ENCODE results near the gene PTPRN.

Gene PTPRN

DNA sequence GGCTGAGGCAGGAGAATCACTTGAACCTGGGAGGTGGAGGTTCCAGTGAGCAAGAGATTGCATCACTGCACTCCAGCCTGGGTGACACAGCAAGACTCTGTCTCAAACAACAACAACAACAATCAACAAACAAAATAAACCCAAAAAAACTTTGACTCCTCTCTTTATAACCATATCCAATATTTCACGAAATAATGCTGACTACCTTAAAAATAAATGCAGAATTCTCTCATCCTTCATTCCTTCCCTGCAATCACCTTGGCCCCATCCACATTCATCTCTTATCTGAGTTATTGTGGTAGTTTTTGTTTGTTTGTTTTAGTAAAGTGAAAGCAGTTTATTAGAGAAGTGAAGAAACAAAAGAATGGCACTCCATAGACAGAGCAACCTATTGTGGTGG lies 3.2 kb downstream of the PTPRN start:
- Histone ChIP-seq H3K14ac (ENCODE audit: low read length) (no peak overlapping the region), H3K23ac (ENCODE audit: low read depth, low read length, poor library complexity) (no peak overlapping the region), H3K9ac (ENCODE audit: low read depth, low read length, poor library complexity) (no peak overlapping the region), H3K27ac (replicated peaks; ENCODE audit: low read length) (no peak overlapping the region), H3K79me1 (ENCODE audit: low read depth, low read length) (no peaks in the 10 kb centered on the region), H3K4me1 (ENCODE audit: control insufficient read depth in 2 of 2, insufficient read depth in 1 of 2, low read depth in 1 of 2, low read length in 2 of 2) (peaks cover 14 to 16% of the 10 kb centered on the region in 2 donors), H3K27me3 (ENCODE audit: control insufficient read depth in 3 of 3, insufficient read depth in 3 of 3, low read depth in 1 of 3, low read length in 3 of 3) (peaks cover 0 to 54% (median 28%) of the 10 kb centered on the region in 3 experiments), H2AFZ (ENCODE audit: low read length) (no peak overlapping the region), H4K91ac (ENCODE audit: low read depth, low read length, poor library complexity) (no peak overlapping the region), H2BK5ac (ENCODE audit: low read length) (no peak overlapping the region), H2BK120ac (ENCODE audit: low read depth, low read length) (no peak overlapping the region), H3K4me2 (ENCODE audit: insufficient read depth, low read length, poor library complexity, severe bottlenecking) (no peak overlapping the region), H2AK5ac (ENCODE audit: low read depth, low read length) (no peak overlapping the region), H3K4ac (ENCODE audit: low read length) (no peak overlapping the region), H3K36me3 (replicated peaks in 1 of 2; ENCODE audit: control insufficient read depth in 2 of 2, insufficient read depth in 2 of 2, low read length in 2 of 2) (no peaks in the 10 kb centered on the region), H3K9me3 (replicated peaks in 1 of 2; ENCODE audit: control insufficient read depth in 2 of 2, insufficient read depth in 1 of 2, low read depth in 1 of 2, low read length in 2 of 2) (no peaks in the 10 kb centered on the region), H2BK15ac (ENCODE audit: low read length) (no peak overlapping the region), H4K8ac (ENCODE audit: low read depth, low read length) (no peak overlapping the region), H2BK12ac (ENCODE audit: low read length) (no peak overlapping the region), H3K4me3 (ENCODE audit: low read length in 2 of 2) (no peak overlapping the region), H3K18ac (ENCODE audit: low read length) (no peak overlapping the region)
- WGBS, 2 donors (ENCODE audit: extremely low coverage in 2 of 2, insufficient read length in 2 of 2, insufficient replicate concordance in 1 of 2), result 100% methylated on average over 1 of the region's 1 CpG
- no peak for DNase-seq (ENCODE audit: low spot score)

DNA sequence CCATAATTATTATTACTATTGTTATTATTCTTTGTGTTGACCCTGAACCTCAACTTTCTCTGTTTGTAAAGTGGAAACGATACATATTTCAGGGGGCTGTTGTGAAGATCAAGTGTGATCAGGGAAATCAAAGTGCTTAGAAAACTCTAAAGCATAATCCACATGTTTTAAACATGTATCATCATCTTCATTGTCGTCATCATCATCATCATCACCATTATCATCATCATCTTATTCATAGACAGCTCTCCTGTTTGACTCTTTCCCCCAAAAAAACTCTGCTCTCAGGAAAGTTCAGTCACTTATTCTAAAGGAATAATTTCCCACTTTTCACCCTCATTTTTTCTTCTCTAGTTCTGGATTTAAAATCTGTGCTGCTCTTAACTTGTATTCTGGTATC lies 5.0 kb downstream of the PTPRN start:
- Histone ChIP-seq H3K9ac (ENCODE audit: low read depth, low read length, poor library complexity) (no peak overlapping the region), H2BK5ac (ENCODE audit: low read length) (no peak overlapping the region), H2BK12ac (ENCODE audit: low read length) (no peak overlapping the region), H3K23ac (ENCODE audit: low read depth, low read length, poor library complexity) (no peak overlapping the region), H2BK120ac (ENCODE audit: low read depth, low read length) (no peak overlapping the region), H3K27ac (replicated peaks; ENCODE audit: low read length) (no peak overlapping the region), H3K36me3 (replicated peaks in 1 of 2; ENCODE audit: control insufficient read depth in 2 of 2, insufficient read depth in 2 of 2, low read length in 2 of 2) (no peaks in the 10 kb centered on the region), H4K8ac (ENCODE audit: low read depth, low read length) (no peak overlapping the region), H3K79me1 (ENCODE audit: low read depth, low read length) (no peaks in the 10 kb centered on the region), H3K4me2 (ENCODE audit: insufficient read depth, low read length, poor library complexity, severe bottlenecking) (no peak overlapping the region), H2BK15ac (ENCODE audit: low read length) (no peak overlapping the region), H3K4ac (ENCODE audit: low read length) (no peak overlapping the region), H3K27me3 (ENCODE audit: control insufficient read depth in 3 of 3, insufficient read depth in 3 of 3, low read depth in 1 of 3, low read length in 3 of 3) (peaks cover 0 to 47% (median 16%) of the 10 kb centered on the region in 3 experiments), H2AFZ (ENCODE audit: low read length) (no peak overlapping the region), H4K91ac (ENCODE audit: low read depth, low read length, poor library complexity) (no peak overlapping the region), H3K18ac (ENCODE audit: low read length) (no peak overlapping the region), H3K4me3 (ENCODE audit: low read length in 2 of 2) (no peak overlapping the region), H2AK5ac (ENCODE audit: low read depth, low read length) (no peak overlapping the region), H3K14ac (ENCODE audit: low read length) (no peak overlapping the region), H3K4me1 (ENCODE audit: control insufficient read depth in 2 of 2, insufficient read depth in 1 of 2, low read depth in 1 of 2, low read length in 2 of 2) (peaks cover 25 to 28% of the 10 kb centered on the region in 2 donors), H3K9me3 (replicated peaks in 1 of 2; ENCODE audit: control insufficient read depth in 2 of 2, insufficient read depth in 1 of 2, low read depth in 1 of 2, low read length in 2 of 2) (no peaks in the 10 kb centered on the region)
- WGBS, 2 donors (ENCODE audit: extremely low coverage in 2 of 2, insufficient read length in 2 of 2, insufficient replicate concordance in 1 of 2), result no CpG with 5 or more reads among the region's 2 CpGs
- DNase-seq (ENCODE audit: low spot score), result no peak

DNA sequence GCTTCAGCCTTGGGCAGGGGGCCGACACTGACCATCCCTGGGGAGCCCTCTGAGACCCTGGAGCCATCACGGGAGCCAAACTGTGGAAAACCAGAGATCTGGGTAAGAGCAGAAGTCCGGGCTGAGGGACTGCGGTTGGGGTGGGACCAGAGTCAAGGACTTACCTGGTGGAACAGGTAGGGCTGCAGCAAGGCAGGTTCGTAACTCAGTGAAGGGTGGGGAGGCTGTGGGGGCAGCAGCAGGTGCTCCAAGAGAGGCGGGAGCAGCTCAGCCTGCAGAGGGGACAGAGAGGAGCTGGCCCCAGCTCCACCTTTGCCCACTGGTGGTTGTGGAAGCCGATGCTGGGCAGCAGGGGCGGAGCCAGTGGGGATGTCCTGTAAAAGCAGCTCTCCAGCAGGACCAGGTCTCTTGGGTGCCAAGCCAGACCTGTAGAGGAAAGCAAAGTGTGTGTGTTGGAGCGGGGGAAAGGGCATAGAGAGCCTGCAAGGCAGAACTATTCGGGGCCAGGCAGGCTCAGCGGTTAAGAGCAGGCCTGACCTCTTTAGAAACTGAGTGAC lies 6.7 kb downstream of the PTPRN start:
- WGBS, 2 donors (ENCODE audit: extremely low coverage in 2 of 2, insufficient read length in 2 of 2, insufficient replicate concordance in 1 of 2), result no CpG with 5 or more reads among the region's 11 CpGs
- Histone ChIP-seq H3K4me3 (ENCODE audit: low read length in 2 of 2) (no peak overlapping the region), H4K91ac (ENCODE audit: low read depth, low read length, poor library complexity) (no peak overlapping the region), H3K9me3 (replicated peaks in 1 of 2; ENCODE audit: control insufficient read depth in 2 of 2, insufficient read depth in 1 of 2, low read depth in 1 of 2, low read length in 2 of 2) (no peaks in the 10 kb centered on the region), H3K4me2 (ENCODE audit: insufficient read depth, low read length, poor library complexity, severe bottlenecking) (no peak overlapping the region), H3K27ac (replicated peaks; ENCODE audit: low read length) (no peak overlapping the region), H3K4ac (ENCODE audit: low read length) (no peak overlapping the region), H3K4me1 (ENCODE audit: control insufficient read depth in 2 of 2, insufficient read depth in 1 of 2, low read depth in 1 of 2, low read length in 2 of 2) (peaks cover 24 to 26% of the 10 kb centered on the region in 2 donors), H2BK5ac (ENCODE audit: low read length) (no peak overlapping the region), H2BK120ac (ENCODE audit: low read depth, low read length) (no peak overlapping the region), H3K79me1 (ENCODE audit: low read depth, low read length) (no peaks in the 10 kb centered on the region), H2BK12ac (ENCODE audit: low read length) (no peak overlapping the region), H3K23ac (ENCODE audit: low read depth, low read length, poor library complexity) (no peak overlapping the region), H3K9ac (ENCODE audit: low read depth, low read length, poor library complexity) (peak overlapping the region; percentile 26), H2BK15ac (ENCODE audit: low read length) (no peak overlapping the region), H2AK5ac (ENCODE audit: low read depth, low read length) (no peak overlapping the region), H3K36me3 (replicated peaks in 1 of 2; ENCODE audit: control insufficient read depth in 2 of 2, insufficient read depth in 2 of 2, low read length in 2 of 2) (no peaks in the 10 kb centered on the region), H4K8ac (ENCODE audit: low read depth, low read length) (no peak overlapping the region), H2AFZ (ENCODE audit: low read length) (no peak overlapping the region), H3K27me3 (ENCODE audit: control insufficient read depth in 3 of 3, insufficient read depth in 3 of 3, low read depth in 1 of 3, low read length in 3 of 3) (peaks cover 0 to 43% (median 4%) of the 10 kb centered on the region in 3 experiments), H3K14ac (ENCODE audit: low read length) (no peak overlapping the region), H3K18ac (ENCODE audit: low read length) (peak overlapping the region; percentile 73)
- DNase-seq (ENCODE audit: low spot score), result no peak

DNA sequence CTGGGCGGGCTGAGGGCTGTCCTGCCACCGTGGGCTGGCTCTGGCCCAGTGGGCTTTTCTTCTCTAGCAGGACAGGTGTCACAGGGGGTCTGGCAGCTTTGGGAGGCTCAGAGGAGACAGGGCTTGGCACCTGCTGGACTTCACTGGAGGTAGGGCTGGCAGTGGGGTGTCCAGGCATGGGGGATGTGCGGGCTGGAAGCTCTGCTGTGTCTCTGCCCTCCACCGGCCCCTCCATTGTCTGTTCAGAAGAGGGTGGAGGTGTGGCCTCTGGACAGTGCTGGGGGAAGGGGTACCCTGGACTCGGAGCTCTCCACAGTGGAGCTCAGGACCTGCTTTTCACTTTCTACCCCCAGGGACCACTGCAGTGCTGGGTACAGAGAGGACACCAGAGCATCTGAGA lies 9.2 kb downstream of the PTPRN start:
- Histone ChIP-seq H3K18ac (ENCODE audit: low read length) (peak overlapping the region; percentile 82), H3K27ac (replicated peaks; ENCODE audit: low read length) (no peak overlapping the region), H3K79me1 (ENCODE audit: low read depth, low read length) (no peaks in the 10 kb centered on the region), H3K4ac (ENCODE audit: low read length) (no peak overlapping the region), H3K9me3 (replicated peaks in 1 of 2; ENCODE audit: control insufficient read depth in 2 of 2, insufficient read depth in 1 of 2, low read depth in 1 of 2, low read length in 2 of 2) (no peaks in the 10 kb centered on the region), H2BK5ac (ENCODE audit: low read length) (no peak overlapping the region), H2AFZ (ENCODE audit: low read length) (peak overlapping the region; percentile 80), H3K14ac (ENCODE audit: low read length) (no peak overlapping the region), H2BK12ac (ENCODE audit: low read length) (no peak overlapping the region), H3K4me2 (ENCODE audit: insufficient read depth, low read length, poor library complexity, severe bottlenecking) (peak overlapping the region; percentile 24), H3K4me3 (ENCODE audit: low read length in 2 of 2) (peak overlapping the region in 1 of 2 donors; percentile 25), H3K36me3 (replicated peaks in 1 of 2; ENCODE audit: control insufficient read depth in 2 of 2, insufficient read depth in 2 of 2, low read length in 2 of 2) (no peaks in the 10 kb centered on the region), H3K23ac (ENCODE audit: low read depth, low read length, poor library complexity) (no peak overlapping the region), H3K27me3 (ENCODE audit: control insufficient read depth in 3 of 3, insufficient read depth in 3 of 3, low read depth in 1 of 3, low read length in 3 of 3) (peaks cover 0 to 36% (median 0%) of the 10 kb centered on the region in 3 experiments), H2AK5ac (ENCODE audit: low read depth, low read length) (peak overlapping the region; percentile 58), H4K91ac (ENCODE audit: low read depth, low read length, poor library complexity) (no peak overlapping the region), H2BK120ac (ENCODE audit: low read depth, low read length) (peak overlapping the region; percentile 24), H4K8ac (ENCODE audit: low read depth, low read length) (no peak overlapping the region), H2BK15ac (ENCODE audit: low read length) (peak overlapping the region; percentile 95), H3K9ac (ENCODE audit: low read depth, low read length, poor library complexity) (peak overlapping the region; percentile 53), H3K4me1 (ENCODE audit: control insufficient read depth in 2 of 2, insufficient read depth in 1 of 2, low read depth in 1 of 2, low read length in 2 of 2) (peaks cover 24 to 28% of the 10 kb centered on the region in 2 donors)
- no CpG with 5 or more reads among the region's 5 CpGs for WGBS, 2 donors (ENCODE audit: extremely low coverage in 2 of 2, insufficient read length in 2 of 2, insufficient replicate concordance in 1 of 2)
- no peak for DNase-seq (ENCODE audit: low spot score)
